Smooth muscle cell (in vitro differentiated cells): Measurements from ENCODE around the gene KRT37. TPM values are rescaled to one million over a fixed set of nuclear protein-coding genes. Genes with fewer than 3 reads are reported as not detected.
A peak's percentile ranks its signal among the peaks of the same experiment; 100 is the strongest.
"Not testable (repeated sequence)": the region's sequence is repeated elsewhere in the genome, so short reads cannot be mapped to it uniquely, and the experiment has no call there.

ENCODE experiments used
- DNase-seq: peaks from one replicate; lab custom pipeline; 2025; ENCODE audit not compliant: unreplicated experiment; lab: John Stamatoyannopoulos, UW
- H2AFZ ChIP-seq: fragments of 200-600 bp; sonication (generic); 2 replicates; pipeline ENCODE4 v1.6.0; 2016; ENCODE audit warnings: antibody characterized with exemption, low read depth, mild to moderate bottlenecking
- H3F3A ChIP-seq: fragments of 200-600 bp; sonication (generic); 2 replicates; pipeline ENCODE4 v1.6.0; 2017; ENCODE audit warnings: antibody characterized with exemption, low read depth
- H3K27ac ChIP-seq: fragments of 200-600 bp; sonication (generic); 2 replicates; pipeline ENCODE4 v1.5.1; 2016; ENCODE audit warnings: low read depth, mild to moderate bottlenecking
- H3K27me3 ChIP-seq: fragments of 200-600 bp; sonication (generic); 2 replicates; pipeline ENCODE4 v1.6.1; 2016; ENCODE audit warnings: low read depth, mild to moderate bottlenecking
- H3K36me3 ChIP-seq: fragments of 200-600 bp; sonication (generic); 2 replicates; pipeline ENCODE4 v1.5.1; 2016; ENCODE audit warnings: low read depth
- H3K4me1 ChIP-seq: fragments of 200-600 bp; sonication (generic); 2 replicates; pipeline ENCODE4 v1.5.1; 2016; ENCODE audit warnings: low read depth
- H3K4me2 ChIP-seq: fragments of 200-600 bp; sonication (generic); 2 replicates; pipeline ENCODE4 v1.6.0; 2016; ENCODE audit warnings: mild to moderate bottlenecking
- H3K4me3 ChIP-seq: fragments of 200-600 bp; sonication (generic); 2 replicates; pipeline ENCODE4 v1.5.1; 2016; ENCODE audit warnings: mild to moderate bottlenecking
- H3K79me2 ChIP-seq: fragments of 200-600 bp; sonication (generic); 2 replicates; pipeline ENCODE4 v1.6.0; 2016; ENCODE audit warnings: low read depth, mild to moderate bottlenecking
- H3K9ac ChIP-seq: fragments of 200-600 bp; sonication (generic); 2 replicates; pipeline ENCODE4 v1.6.0; 2016; ENCODE audit warnings: low read depth
- H3K9me3 ChIP-seq: fragments of 200-600 bp; sonication (generic); replicated peaks from 2 replicates; pipeline ENCODE4 v1.5.1; 2016; ENCODE audit warnings: low read depth
- H4K20me1 ChIP-seq: fragments of 200-600 bp; sonication (generic); 2 replicates; pipeline ENCODE4 v1.6.0; 2016; ENCODE audit warnings: low read depth
- WGBS: methylation state at CpG from one replicate; pipeline ENCODE4 v1.1.7; 2016; ENCODE audit warnings: low lambda C conversion rate; 5-methylcytosine and 5-hydroxymethylcytosine counted together
- polyA plus RNA-seq: library from polyadenylated mRNA; unstranded; fragments of >200 nt; fragmentation: Nextera tagmentation; extraction: Ambion mirVana; gene quantifications from 2 replicates; pipeline ENCODE4 v1.2.1, GENCODE V29; 2016
- small RNA-seq: library from RNA; depleted of rRNA; stranded (forward); fragments of <200 nt; gene quantifications from one replicate; pipeline ENCODE3, GENCODE V24; 2014
- total RNA-seq: library from RNA; depleted of rRNA; stranded (reverse); fragments of >200 nt; gene quantifications from 2 replicates; pipeline ENCODE4 v1.2.3, GENCODE V29; 2014
- TF ChIP-seq, protein P1 (sequence below): fragments of 200-600 bp; sonication (generic); IDR thresholded peaks from 2 replicates; pipeline ENCODE4 v1.5.1; 2017; ENCODE audit warnings: borderline replicate concordance, mild to moderate bottlenecking, antibody characterized with exemption; ENCODE audit not compliant: insufficient read depth, poor library complexity, severe bottlenecking

Gene KRT37
- total and polyA plus RNA-seq, 2 experiments from 2014 or later, result 0.40 TPM; not detected in 1

DNA sequence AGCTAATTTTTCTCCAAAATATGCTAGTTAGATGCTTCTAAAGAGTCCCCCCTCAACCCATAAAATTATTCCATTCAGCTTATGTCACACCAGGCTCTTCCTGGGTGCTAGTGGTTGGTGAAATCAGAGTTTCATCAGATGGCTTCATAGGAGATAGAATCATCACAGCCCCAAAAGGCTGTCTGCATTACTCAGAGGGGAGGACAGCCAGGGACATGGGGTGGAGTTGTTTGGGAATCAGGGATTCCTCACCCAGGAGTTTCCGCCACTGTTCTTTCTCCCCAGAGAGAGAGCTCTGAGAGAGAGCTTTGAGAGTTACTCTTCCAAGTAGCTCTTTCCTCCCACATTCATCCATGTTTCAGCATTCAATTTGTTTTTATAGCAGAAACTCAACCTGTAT is 42.0 kb downstream of the KRT37 start:
- H3K79me2 ChIP-seq, result no peaks in the 10 kb centered on the region
- H3K27ac ChIP-seq, result no peak overlapping the region
- H3K4me2 ChIP-seq, result no peak overlapping the region
- TF ChIP-seq, protein P1, sequence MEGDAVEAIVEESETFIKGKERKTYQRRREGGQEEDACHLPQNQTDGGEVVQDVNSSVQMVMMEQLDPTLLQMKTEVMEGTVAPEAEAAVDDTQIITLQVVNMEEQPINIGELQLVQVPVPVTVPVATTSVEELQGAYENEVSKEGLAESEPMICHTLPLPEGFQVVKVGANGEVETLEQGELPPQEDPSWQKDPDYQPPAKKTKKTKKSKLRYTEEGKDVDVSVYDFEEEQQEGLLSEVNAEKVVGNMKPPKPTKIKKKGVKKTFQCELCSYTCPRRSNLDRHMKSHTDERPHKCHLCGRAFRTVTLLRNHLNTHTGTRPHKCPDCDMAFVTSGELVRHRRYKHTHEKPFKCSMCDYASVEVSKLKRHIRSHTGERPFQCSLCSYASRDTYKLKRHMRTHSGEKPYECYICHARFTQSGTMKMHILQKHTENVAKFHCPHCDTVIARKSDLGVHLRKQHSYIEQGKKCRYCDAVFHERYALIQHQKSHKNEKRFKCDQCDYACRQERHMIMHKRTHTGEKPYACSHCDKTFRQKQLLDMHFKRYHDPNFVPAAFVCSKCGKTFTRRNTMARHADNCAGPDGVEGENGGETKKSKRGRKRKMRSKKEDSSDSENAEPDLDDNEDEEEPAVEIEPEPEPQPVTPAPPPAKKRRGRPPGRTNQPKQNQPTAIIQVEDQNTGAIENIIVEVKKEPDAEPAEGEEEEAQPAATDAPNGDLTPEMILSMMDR, result no peak
- H3K4me3 ChIP-seq, result no peak overlapping the region
- H3K27me3 ChIP-seq, result no peaks in the 10 kb centered on the region
- H3F3A ChIP-seq, result no peaks in the 10 kb centered on the region
- H2AFZ ChIP-seq, result no peak overlapping the region
- H3K9ac ChIP-seq, result no peak overlapping the region
- H3K4me1 ChIP-seq, result no peaks in the 10 kb centered on the region
- WGBS, result 82% methylated on average over 1 of the region's 1 CpG
- no peaks in the 10 kb centered on the region for H3K36me3 ChIP-seq
- no peaks in the 10 kb centered on the region for H3K9me3 ChIP-seq
- DNase-seq, result no peak
- no peaks in the 10 kb centered on the region for H4K20me1 ChIP-seq

- H3K9ac ChIP-seq, H4K20me1 ChIP-seq, H3K4me3 ChIP-seq, H2AFZ ChIP-seq, H3K4me2 ChIP-seq, H3K9me3 ChIP-seq, DNase-seq, H3K79me2 ChIP-seq, H3K27me3 ChIP-seq, H3K4me1 ChIP-seq, H3F3A ChIP-seq, H3K36me3 ChIP-seq: not testable (repeated sequence)
- H3K27ac ChIP-seq, result peak within 1 kb of the TSS; percentile 78
- 96% methylated on average over 13 of the region's 13 CpGs for WGBS
These were observed 42.4 kb downstream of the KRT37 start, which contains the start of gene KRT34 for GRCh38 chr17:41381943-41382342. Gene KRT34, minus strand, starts transcription at chr17:41382306. Its CDS starts 60 bp downstream, at chr17:41382246.

DNA sequence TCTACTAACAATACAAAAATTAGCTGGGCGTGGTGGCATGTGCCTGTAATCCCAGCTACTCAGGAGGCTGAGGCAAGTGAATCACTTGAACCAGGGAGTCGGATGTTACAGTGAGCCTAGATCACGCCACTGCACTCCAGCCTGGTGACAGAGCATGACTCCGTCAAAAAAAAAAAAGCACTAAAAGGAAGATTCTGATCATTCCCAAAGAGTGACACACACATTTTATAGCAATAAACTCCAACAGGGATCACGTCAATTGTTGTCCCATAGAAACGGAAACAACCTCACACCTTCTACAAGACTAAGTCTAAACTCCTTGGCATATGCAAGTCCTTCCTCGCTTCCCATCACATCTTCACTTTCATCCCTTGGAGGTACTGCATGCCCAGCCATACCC is 44.3 kb downstream of the KRT37 start:
- not testable (repeated sequence) for H3K4me1 ChIP-seq, H3K4me2 ChIP-seq
- H3K9ac ChIP-seq, result peak overlapping the region; percentile 44

DNA sequence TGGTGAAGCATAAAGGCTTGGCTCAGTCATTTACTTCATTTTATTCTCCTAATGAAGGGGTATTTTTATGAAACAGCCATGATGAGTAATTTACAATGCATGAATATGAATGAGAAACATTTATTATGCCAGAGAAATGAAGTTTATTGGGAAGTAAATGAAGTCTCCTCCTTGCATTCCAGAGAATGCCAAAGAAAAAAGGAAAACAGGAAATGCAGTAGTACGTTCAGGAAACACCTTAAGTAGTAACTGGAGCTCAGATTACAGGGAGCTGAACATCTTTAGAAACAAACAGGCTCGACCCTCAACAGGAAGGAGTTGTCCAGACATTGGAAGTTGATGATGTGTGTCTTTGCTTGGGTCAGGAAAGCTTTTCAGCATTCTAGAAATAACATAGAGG is 46.8 kb downstream of the KRT37 start:
- no peaks in the 10 kb centered on the region for H3K79me2 ChIP-seq
- H3K36me3 ChIP-seq, result no peaks in the 10 kb centered on the region
- H3K4me1 ChIP-seq, result no peaks in the 10 kb centered on the region
- no peaks in the 10 kb centered on the region for H3K27me3 ChIP-seq
- no peaks in the 10 kb centered on the region for H3K9me3 ChIP-seq
- H4K20me1 ChIP-seq, result no peaks in the 10 kb centered on the region
- H3K4me2 ChIP-seq, result no peak overlapping the region
- no peaks in the 10 kb centered on the region for H3F3A ChIP-seq
- TF ChIP-seq, protein P1, result no peak
- H3K4me3 ChIP-seq, result no peak overlapping the region
- no peak overlapping the region for H3K9ac ChIP-seq
- H3K27ac ChIP-seq, result no peak overlapping the region
- DNase-seq, result no peak
- WGBS, result 43% methylated on average over 2 of the region's 2 CpGs
- peak overlapping the region; percentile 8 for H2AFZ ChIP-seq

More for the DNA sequence above, 44.3 kb downstream of the KRT37 start:
- DNase-seq, H3K27me3 ChIP-seq, H3K4me3 ChIP-seq, H3F3A ChIP-seq, H3K36me3 ChIP-seq, H3K79me2 ChIP-seq, H4K20me1 ChIP-seq, H2AFZ ChIP-seq, H3K9me3 ChIP-seq: not testable (repeated sequence)
- WGBS, result 42% methylated on average over 7 of the region's 7 CpGs
- H3K27ac ChIP-seq, result peak overlapping the region; percentile 78

Small RNAs within 50 kb of the gene (small RNA-seq; reads per million reads assigned to genes)
- gene RNU2-32P, result 0.11 reads per million

Other genes with a start within 250 kb of the KRT37 start
- not detected in 2 replicates for gene KRTAP4-2, start 246.4 kb downstream of the KRT37 start, total RNA-seq
- not detected in 2 replicates for gene KRTAP4-2, start 246.4 kb downstream of the KRT37 start, polyA plus RNA-seq
- not detected in 2 replicates for gene KRTAP4-1, start 239.7 kb downstream of the KRT37 start, total RNA-seq
- gene KRTAP4-1, start 239.7 kb downstream of the KRT37 start, polyA plus RNA-seq, result not detected in 2 replicates
- not detected in 2 replicates for gene KRTAP9-1, start 234.7 kb downstream of the KRT37 start, total RNA-seq
- gene KRTAP9-1, start 234.7 kb downstream of the KRT37 start, polyA plus RNA-seq, result not detected in 2 replicates
- not detected in 2 replicates for gene KRTAP9-2, start 197.9 kb downstream of the KRT37 start, total RNA-seq
- gene KRTAP9-2, start 197.9 kb downstream of the KRT37 start, polyA plus RNA-seq, result not detected in 2 replicates
- gene KRTAP9-3, start 192.1 kb downstream of the KRT37 start, total RNA-seq, result not detected in 2 replicates
- not detected in 2 replicates for gene KRTAP9-3, start 192.1 kb downstream of the KRT37 start, polyA plus RNA-seq
- not detected in 2 replicates for gene KRTAP9-8, start 186.6 kb downstream of the KRT37 start, total RNA-seq
- not detected in 2 replicates for gene KRTAP9-8, start 186.6 kb downstream of the KRT37 start, polyA plus RNA-seq
- gene KRTAP9-4, start 174.9 kb downstream of the KRT37 start, total RNA-seq, result not detected in 2 replicates
- gene KRTAP9-4, start 174.9 kb downstream of the KRT37 start, polyA plus RNA-seq, result not detected in 2 replicates
- not detected in 2 replicates for gene KRTAP9-9, start 169.2 kb downstream of the KRT37 start, total RNA-seq
- gene KRTAP9-9, start 169.2 kb downstream of the KRT37 start, polyA plus RNA-seq, result not detected in 2 replicates
- not detected in 2 replicates for gene KRTAP9-6, start 159.2 kb downstream of the KRT37 start, total RNA-seq
- not detected in 2 replicates for gene KRTAP9-6, start 159.2 kb downstream of the KRT37 start, polyA plus RNA-seq
- gene KRTAP9-7, start 148.9 kb downstream of the KRT37 start, total RNA-seq, result not detected in 2 replicates
- gene KRTAP9-7, start 148.9 kb downstream of the KRT37 start, polyA plus RNA-seq, result not detected in 2 replicates
- not detected in 2 replicates for gene KRTAP29-1, start 121.7 kb downstream of the KRT37 start, total RNA-seq
- not detected in 2 replicates for gene KRTAP29-1, start 121.7 kb downstream of the KRT37 start, polyA plus RNA-seq
- not detected in 2 replicates for gene KRTAP16-1, start 115.3 kb downstream of the KRT37 start, total RNA-seq
- not detected in 2 replicates for gene KRTAP16-1, start 115.3 kb downstream of the KRT37 start, polyA plus RNA-seq
- not detected in 2 replicates for gene KRTAP17-1, start 108.9 kb downstream of the KRT37 start, total RNA-seq
- not detected in 2 replicates for gene KRTAP17-1, start 108.9 kb downstream of the KRT37 start, polyA plus RNA-seq
- gene KRT33A, start 73.8 kb downstream of the KRT37 start, total RNA-seq, result 0.09 TPM in 1 of 2 replicates, not detected in the other
- not detected in 2 replicates for gene KRT33A, start 73.8 kb downstream of the KRT37 start, polyA plus RNA-seq
- gene KRT33B, start 54.8 kb downstream of the KRT37 start, total RNA-seq, result 2.3 and 2.7 TPM in 2 replicates
- 1.1 and 1.8 TPM in 2 replicates for gene KRT33B, start 54.8 kb downstream of the KRT37 start, polyA plus RNA-seq
- gene KRT34, start 42.3 kb downstream of the KRT37 start, total RNA-seq, result 18.6 and 23.1 TPM in 2 replicates
- 5.3 and 8.5 TPM in 2 replicates for gene KRT34, start 42.3 kb downstream of the KRT37 start, polyA plus RNA-seq
- not detected in 2 replicates for gene KRT31, start 27.0 kb downstream of the KRT37 start, total RNA-seq
- not detected in 2 replicates for gene KRT31, start 27.0 kb downstream of the KRT37 start, polyA plus RNA-seq
- not detected in 2 replicates for gene KRT38, start 16.4 kb upstream of the KRT37 start, total RNA-seq
- gene KRT38, start 16.4 kb upstream of the KRT37 start, polyA plus RNA-seq, result not detected in 2 replicates
- gene KRT32, start 42.8 kb upstream of the KRT37 start, total RNA-seq, result not detected in 2 replicates
- not detected in 2 replicates for gene KRT32, start 42.8 kb upstream of the KRT37 start, polyA plus RNA-seq
- gene KRT35, start 56.6 kb upstream of the KRT37 start, total RNA-seq, result not detected in 2 replicates
- not detected in 2 replicates for gene KRT35, start 56.6 kb upstream of the KRT37 start, polyA plus RNA-seq
- 0.09 and 1.1 TPM in 2 replicates for gene KRT36, start 65.3 kb upstream of the KRT37 start, total RNA-seq
- not detected in 2 replicates for gene KRT36, start 65.3 kb upstream of the KRT37 start, polyA plus RNA-seq
- gene KRT13, start 81.0 kb upstream of the KRT37 start, total RNA-seq, result 3.7 and 5.2 TPM in 2 replicates
- 1.7 and 3.8 TPM in 2 replicates for gene KRT13, start 81.0 kb upstream of the KRT37 start, polyA plus RNA-seq
- gene KRT15, start 94.3 kb upstream of the KRT37 start, total RNA-seq, result 0.49 and 1.7 TPM in 2 replicates
- gene KRT15, start 94.3 kb upstream of the KRT37 start, polyA plus RNA-seq, result 0.93 and 1.3 TPM in 2 replicates
- 539 and 722 TPM in 2 replicates for gene KRT19, start 103.7 kb upstream of the KRT37 start, total RNA-seq
- 454 and 1,762 TPM in 2 replicates for gene KRT19, start 103.7 kb upstream of the KRT37 start, polyA plus RNA-seq
- gene KRT9, start 147.5 kb upstream of the KRT37 start, total RNA-seq, result 0.22 and 1.3 TPM in 2 replicates
- gene KRT9, start 147.5 kb upstream of the KRT37 start, polyA plus RNA-seq, result not detected in 2 replicates
- 235 and 348 TPM in 2 replicates for gene KRT14, start 162.3 kb upstream of the KRT37 start, total RNA-seq
- 193 and 492 TPM in 2 replicates for gene KRT14, start 162.3 kb upstream of the KRT37 start, polyA plus RNA-seq
- gene KRT16, start 188.2 kb upstream of the KRT37 start, total RNA-seq, result 404 and 521 TPM in 2 replicates
- gene KRT16, start 188.2 kb upstream of the KRT37 start, polyA plus RNA-seq, result 304 and 399 TPM in 2 replicates
- gene KRT17, start 200.0 kb upstream of the KRT37 start, total RNA-seq, result 1,301 and 1,591 TPM in 2 replicates
- 869 and 2,544 TPM in 2 replicates for gene KRT17, start 200.0 kb upstream of the KRT37 start, polyA plus RNA-seq